Measurements from ENCODE around the gene DOP1B.
"Not testable (repeated sequence)": the region's sequence is repeated elsewhere in the genome, so short reads cannot be mapped to it uniquely, and the experiment has no call there.

DOP1B gene

DNA sequence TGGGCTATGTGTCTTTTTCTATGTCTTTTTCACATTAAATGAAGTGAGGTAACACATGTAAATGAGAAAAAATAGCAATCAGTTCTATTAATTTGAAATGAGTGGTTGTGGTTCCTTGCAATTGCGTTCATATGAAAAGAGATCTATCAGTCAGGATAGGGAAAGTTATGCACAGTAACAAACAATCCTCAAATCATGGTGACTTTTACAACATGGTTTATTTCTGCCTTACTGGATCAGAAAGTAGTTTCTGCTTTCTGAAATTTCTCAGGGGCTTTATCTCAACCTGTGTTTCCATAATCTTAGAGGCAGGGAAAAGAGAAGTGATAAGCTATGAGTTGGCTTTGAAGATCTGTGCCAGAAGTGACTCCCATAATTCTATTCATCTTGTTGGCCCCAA is 39.0 kb downstream of the DOP1B start:
- Histone ChIP-seq H4K20me1 (ENCODE audit: insufficient read depth, low read length) (no peaks in the 10 kb centered on the region), H2AFZ (ENCODE audit: low read length) (no peak overlapping the region), H3K4me2 (ENCODE audit: low read length) (no peak overlapping the region), H3K9me2 (ENCODE audit: low read depth, low read length) (no peaks in the 10 kb centered on the region), H3K4me1 (ENCODE audit: insufficient read depth, low read length, severe bottlenecking) (no peaks in the 10 kb centered on the region), H3K9ac (ENCODE audit: low read length) (no peak overlapping the region), H3K9me3 (ENCODE audit: low read length) (no peaks in the 10 kb centered on the region), H3F3A (ENCODE audit: insufficient read depth, low read length) (no peaks in the 10 kb centered on the region), H3K27ac (ENCODE audit: low read depth, low read length, poor library complexity, severe bottlenecking) (no peak overlapping the region), H3K27me3 (ENCODE audit: insufficient read depth, low read length) (no peaks in the 10 kb centered on the region), H3K4me3 (ENCODE audit: low read depth, low read length, poor library complexity, severe bottlenecking) (no peak overlapping the region), H3K79me2 (ENCODE audit: insufficient read depth, low read length) (no peaks in the 10 kb centered on the region), H3K36me3 (ENCODE audit: insufficient read depth, low read length) (no peaks in the 10 kb centered on the region)
- TF ChIP-seq, protein P1, sequence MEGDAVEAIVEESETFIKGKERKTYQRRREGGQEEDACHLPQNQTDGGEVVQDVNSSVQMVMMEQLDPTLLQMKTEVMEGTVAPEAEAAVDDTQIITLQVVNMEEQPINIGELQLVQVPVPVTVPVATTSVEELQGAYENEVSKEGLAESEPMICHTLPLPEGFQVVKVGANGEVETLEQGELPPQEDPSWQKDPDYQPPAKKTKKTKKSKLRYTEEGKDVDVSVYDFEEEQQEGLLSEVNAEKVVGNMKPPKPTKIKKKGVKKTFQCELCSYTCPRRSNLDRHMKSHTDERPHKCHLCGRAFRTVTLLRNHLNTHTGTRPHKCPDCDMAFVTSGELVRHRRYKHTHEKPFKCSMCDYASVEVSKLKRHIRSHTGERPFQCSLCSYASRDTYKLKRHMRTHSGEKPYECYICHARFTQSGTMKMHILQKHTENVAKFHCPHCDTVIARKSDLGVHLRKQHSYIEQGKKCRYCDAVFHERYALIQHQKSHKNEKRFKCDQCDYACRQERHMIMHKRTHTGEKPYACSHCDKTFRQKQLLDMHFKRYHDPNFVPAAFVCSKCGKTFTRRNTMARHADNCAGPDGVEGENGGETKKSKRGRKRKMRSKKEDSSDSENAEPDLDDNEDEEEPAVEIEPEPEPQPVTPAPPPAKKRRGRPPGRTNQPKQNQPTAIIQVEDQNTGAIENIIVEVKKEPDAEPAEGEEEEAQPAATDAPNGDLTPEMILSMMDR (IDR thresholded peaks at IDR 0.05; ENCODE audit: low read length), result no peak
- TF ChIP-seq EZH2 (IDR thresholded peaks at IDR 0.05; ENCODE audit: borderline replicate concordance, low read length), result no peak

DNA sequence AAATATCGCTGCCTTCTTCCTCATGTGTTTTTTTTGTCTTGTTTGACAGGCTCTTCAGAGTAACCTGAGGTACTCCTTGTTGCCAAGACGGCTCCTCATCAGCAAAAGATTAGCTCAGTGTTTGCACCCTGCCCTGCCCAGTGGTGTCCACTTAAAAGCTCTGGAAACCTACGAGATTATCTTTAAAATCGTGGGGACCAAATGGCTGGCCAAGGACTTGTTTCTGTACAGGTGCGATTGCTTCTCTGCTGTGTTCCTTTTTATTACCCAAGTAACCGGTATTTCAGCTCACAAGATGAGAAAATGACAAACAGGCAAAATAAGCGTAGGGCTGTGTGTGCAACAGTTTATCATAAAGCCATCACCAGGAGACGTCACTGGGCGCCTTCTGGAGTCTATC is 42.4 kb downstream of the DOP1B start:
- Histone ChIP-seq H3K4me3 (ENCODE audit: low read depth, low read length, poor library complexity, severe bottlenecking) (no peak overlapping the region), H2AFZ (ENCODE audit: low read length) (no peak overlapping the region)

DNA sequence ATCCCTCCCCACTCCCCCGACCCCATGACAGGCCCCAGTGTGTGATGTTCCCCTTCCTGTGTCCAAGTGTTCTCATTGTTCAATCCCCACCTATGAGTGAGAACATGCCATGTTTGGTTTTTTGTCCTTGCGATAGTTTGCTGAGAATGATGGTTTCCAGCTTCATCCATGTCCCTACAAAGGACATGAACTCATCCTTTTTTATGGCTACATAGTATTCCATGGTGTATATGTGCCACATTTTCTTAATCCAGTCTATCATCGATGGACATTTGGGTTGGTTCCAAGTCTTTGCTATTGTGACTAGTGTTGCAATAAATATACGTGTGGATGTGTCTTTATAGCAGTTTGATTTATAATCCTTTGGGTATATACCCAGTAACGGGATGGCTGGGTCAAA is 43.0 kb downstream of the DOP1B start:
- not testable (repeated sequence) for H3K4me3 ChIP-seq (ENCODE audit: low read depth, low read length, poor library complexity, severe bottlenecking); H3K79me2 ChIP-seq (ENCODE audit: insufficient read depth, low read length); H3K4me2 ChIP-seq (ENCODE audit: low read length); H3K36me3 ChIP-seq (ENCODE audit: insufficient read depth, low read length); H2AFZ ChIP-seq (ENCODE audit: low read length); H3K27ac ChIP-seq (ENCODE audit: low read depth, low read length, poor library complexity, severe bottlenecking); H3K9me2 ChIP-seq (ENCODE audit: low read depth, low read length); H3K9ac ChIP-seq (ENCODE audit: low read length); H3K4me1 ChIP-seq (ENCODE audit: insufficient read depth, low read length, severe bottlenecking); H3K27me3 ChIP-seq (ENCODE audit: insufficient read depth, low read length); H3K9me3 ChIP-seq (ENCODE audit: low read length); H3F3A ChIP-seq (ENCODE audit: insufficient read depth, low read length); H4K20me1 ChIP-seq (ENCODE audit: insufficient read depth, low read length)

More for the DNA sequence above, 42.4 kb downstream of the DOP1B start:
- Histone ChIP-seq H3K79me2 (ENCODE audit: insufficient read depth, low read length) (no peaks in the 10 kb centered on the region), H3K9me3 (ENCODE audit: low read length) (no peaks in the 10 kb centered on the region), H3K9me2 (ENCODE audit: low read depth, low read length) (no peaks in the 10 kb centered on the region), H3K36me3 (ENCODE audit: insufficient read depth, low read length) (no peaks in the 10 kb centered on the region), H4K20me1 (ENCODE audit: insufficient read depth, low read length) (no peaks in the 10 kb centered on the region), H3K27me3 (ENCODE audit: insufficient read depth, low read length) (no peaks in the 10 kb centered on the region), H3F3A (ENCODE audit: insufficient read depth, low read length) (no peaks in the 10 kb centered on the region), H3K4me2 (ENCODE audit: low read length) (no peak overlapping the region), H3K27ac (ENCODE audit: low read depth, low read length, poor library complexity, severe bottlenecking) (no peak overlapping the region), H3K4me1 (ENCODE audit: insufficient read depth, low read length, severe bottlenecking) (no peaks in the 10 kb centered on the region), H3K9ac (ENCODE audit: low read length) (no peak overlapping the region)
- TF ChIP-seq, protein P1 (IDR thresholded peaks at IDR 0.05; ENCODE audit: low read length), result no peak
- no peak for TF ChIP-seq EZH2 (IDR thresholded peaks at IDR 0.05; ENCODE audit: borderline replicate concordance, low read length)

DNA sequence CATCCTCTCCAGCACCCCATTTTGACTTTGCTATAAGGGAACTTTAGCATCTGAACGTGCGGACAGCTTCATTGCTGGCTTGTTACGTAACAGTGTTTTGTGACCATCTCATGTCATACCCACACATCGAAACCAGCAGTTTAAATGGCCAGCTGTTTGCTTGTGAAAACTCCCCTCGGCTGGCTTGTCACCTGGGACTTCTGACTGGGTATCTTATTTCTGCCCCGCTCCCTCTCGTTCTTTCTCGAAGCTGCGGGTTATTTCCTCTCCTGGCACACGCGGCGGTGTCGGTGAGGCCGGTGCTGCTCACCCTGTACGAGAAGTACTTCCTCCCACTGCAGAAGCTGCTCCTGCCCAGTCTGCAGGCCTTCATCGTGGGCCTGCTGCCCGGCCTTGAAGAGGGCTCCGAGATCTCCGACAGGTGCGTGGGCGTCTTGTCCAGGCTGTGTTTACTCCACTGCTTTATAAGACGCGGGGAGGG is 43.5 kb downstream of the DOP1B start:
- Histone ChIP-seq H3K4me3 (ENCODE audit: low read depth, low read length, poor library complexity, severe bottlenecking) (no peak overlapping the region), H3K4me2 (ENCODE audit: low read length) (no peak overlapping the region), H3K9ac (ENCODE audit: low read length) (no peak overlapping the region), H4K20me1 (ENCODE audit: insufficient read depth, low read length) (no peaks in the 10 kb centered on the region), H3K9me2 (ENCODE audit: low read depth, low read length) (no peaks in the 10 kb centered on the region), H3K9me3 (ENCODE audit: low read length) (no peaks in the 10 kb centered on the region), H3K27me3 (ENCODE audit: insufficient read depth, low read length) (no peaks in the 10 kb centered on the region), H2AFZ (ENCODE audit: low read length) (no peak overlapping the region), H3K79me2 (ENCODE audit: insufficient read depth, low read length) (no peaks in the 10 kb centered on the region), H3F3A (ENCODE audit: insufficient read depth, low read length) (no peaks in the 10 kb centered on the region), H3K4me1 (ENCODE audit: insufficient read depth, low read length, severe bottlenecking) (no peaks in the 10 kb centered on the region), H3K36me3 (ENCODE audit: insufficient read depth, low read length) (no peaks in the 10 kb centered on the region), H3K27ac (ENCODE audit: low read depth, low read length, poor library complexity, severe bottlenecking) (no peak overlapping the region)
- TF ChIP-seq, protein P1 (IDR thresholded peaks at IDR 0.05; ENCODE audit: low read length), result no peak
- no peak for TF ChIP-seq EZH2 (IDR thresholded peaks at IDR 0.05; ENCODE audit: borderline replicate concordance, low read length)
